ENCODE results near the gene STXBP5. TPM values are rescaled to one million over a fixed set of nuclear protein-coding genes. Genes with fewer than 3 reads are reported as not detected.
A peak's percentile ranks its signal among the peaks of the same experiment; 100 is the strongest.

The STXBP5 gene
- total RNA-seq (2014; rRNA removed; shearing (Covaris generic)), result 37.6 and 39.3 TPM in 2 replicates

DNA sequence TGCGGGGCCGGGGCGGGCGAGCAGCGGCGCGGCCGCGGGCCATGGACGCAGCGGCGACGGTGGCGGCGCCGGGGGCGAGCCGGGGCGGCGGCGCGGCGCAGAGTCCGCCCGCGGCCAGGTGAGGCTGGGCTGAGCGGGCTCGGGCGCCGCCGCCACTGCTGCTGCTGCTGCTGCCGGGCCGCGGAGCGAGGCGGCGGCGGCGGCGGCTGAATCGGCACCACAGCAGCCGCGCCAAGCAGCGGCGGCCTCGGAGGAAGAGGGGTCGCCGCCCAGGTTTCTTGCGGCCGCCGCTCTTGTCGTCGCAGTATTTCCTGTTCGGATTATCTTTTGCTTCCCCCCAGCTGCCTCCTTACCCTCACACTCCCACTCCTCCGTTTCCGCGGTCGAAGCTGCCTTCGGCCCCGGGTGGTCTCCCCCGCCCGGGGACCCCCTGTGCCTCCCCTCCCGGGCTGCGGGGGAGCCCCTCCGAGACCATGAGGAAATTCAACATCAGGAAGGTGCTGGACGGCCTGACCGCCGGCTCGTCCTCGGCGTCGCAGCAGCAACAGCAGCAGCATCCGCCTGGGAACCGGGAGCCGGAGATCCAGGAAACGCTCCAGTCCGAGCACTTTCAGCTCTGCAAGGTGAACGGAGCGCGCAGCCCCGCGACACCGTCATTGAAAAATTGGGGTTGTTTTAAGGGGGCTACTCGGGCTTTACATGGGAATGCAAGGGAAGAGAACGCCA is at the start of gene STXBP5:
Gene STXBP5, plus strand, starts transcription at position 358 of the 726 bp plus-strand sequence. Its CDS starts 116 bp downstream, at position 474.
- peak; percentile 17 for DNase-seq (ENCODE audit: low spot score)

- peak; percentile 61 for DNase-seq (ENCODE audit: low spot score)
Measured at GRCh38 chr6:147154454-147154853, 49.8 kb upstream of the STXBP5 start.

GRCh38 chr6:147156218-147156617 is 48.0 kb upstream of the STXBP5 start:
- no peak for DNase-seq (ENCODE audit: low spot score)

DNA sequence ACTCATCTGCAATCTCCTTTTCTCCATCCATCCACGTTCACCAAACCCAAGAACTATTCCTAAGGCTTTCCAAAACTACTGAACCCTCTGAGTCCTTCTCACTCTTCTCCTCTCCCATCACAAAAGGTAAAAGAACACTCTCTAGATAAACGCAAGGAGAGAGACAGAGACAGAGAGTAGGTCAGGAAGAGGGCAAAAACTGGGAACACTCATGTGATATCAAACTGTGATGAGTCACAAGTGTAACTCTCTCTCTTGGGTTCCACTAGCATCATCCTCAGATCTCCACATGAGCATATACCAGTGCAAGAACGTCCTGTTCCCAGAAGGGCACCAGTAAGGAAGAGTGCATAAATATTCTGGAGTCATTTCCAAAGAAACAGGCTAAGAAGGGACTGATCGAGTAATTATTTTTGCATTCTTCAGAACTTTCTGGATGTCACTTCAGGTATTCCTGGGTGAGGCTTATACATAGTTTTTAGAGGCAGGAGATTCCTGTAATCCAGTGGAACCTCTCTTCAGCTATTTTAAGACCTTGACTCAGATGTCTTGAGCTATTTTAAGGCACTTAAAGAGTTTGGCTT is 47.3 kb upstream of the STXBP5 start:
- peak; percentile 41 for DNase-seq (ENCODE audit: low spot score)

- no peak for DNase-seq (ENCODE audit: low spot score)
Measured at GRCh38 chr6:147157930-147158329, 46.3 kb upstream of the STXBP5 start.

DNA sequence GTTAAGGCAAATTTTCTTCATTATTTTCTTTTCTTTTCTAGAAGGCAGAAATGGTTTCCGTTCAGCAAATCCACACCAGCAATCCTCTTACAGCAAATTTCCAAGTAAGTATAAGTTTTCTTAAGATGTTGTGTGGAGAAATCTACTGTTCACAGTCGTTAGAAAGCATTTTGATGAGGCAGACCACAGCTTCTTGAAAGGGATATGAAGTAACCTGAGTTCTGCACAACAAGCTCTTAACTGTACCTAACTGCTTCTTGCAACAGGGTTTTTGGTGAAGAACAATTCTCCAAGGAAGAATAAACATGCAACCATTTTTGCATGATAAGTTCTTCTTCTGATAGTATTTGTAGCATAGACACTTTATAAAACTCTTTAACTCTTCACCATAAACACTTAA is 45.3 kb upstream of the STXBP5 start:
- DNase-seq (ENCODE audit: low spot score), result no peak

GRCh38 chr6:147159536-147160374 is 44.5 kb upstream of the STXBP5 start:
- DNase-seq (ENCODE audit: low spot score), result no peak

GRCh38 chr6:147160593-147160992 is 43.6 kb upstream of the STXBP5 start:
- DNase-seq (ENCODE audit: low spot score), result no peak

DNA sequence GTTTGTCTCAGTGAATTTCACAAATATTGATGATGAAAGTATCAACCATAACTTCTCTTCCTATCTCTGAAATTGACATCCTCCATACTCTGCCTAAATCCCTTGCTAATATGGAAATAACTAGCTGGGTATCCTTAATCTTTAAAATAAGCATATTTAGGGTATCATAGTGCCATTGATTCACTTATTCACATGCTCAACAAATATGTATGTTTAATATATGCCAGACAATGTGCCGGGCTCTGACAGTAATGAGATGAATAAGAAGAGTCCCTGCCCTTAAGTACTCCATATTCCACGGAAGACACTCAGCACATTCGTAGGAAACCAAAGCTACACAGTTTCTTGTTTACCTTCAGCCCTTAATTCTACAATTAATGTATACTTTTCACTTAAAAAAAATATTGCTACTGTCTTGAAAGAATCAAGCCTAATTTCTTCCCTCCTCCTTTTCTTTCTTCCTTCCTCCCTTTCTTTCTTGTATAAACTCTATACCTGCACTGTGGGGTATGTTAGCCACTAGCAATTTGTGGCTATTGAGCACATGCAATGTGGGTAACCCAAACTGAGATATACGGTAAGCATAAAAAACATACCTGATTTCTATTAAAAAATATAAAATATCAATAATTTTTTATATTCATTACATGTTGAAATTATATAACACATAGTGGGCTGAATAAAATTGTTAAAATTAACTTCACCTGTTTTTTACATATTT is 42.8 kb upstream of the STXBP5 start:
- DNase-seq (ENCODE audit: low spot score), result no peak

- no peak for DNase-seq (ENCODE audit: low spot score)
Measured at GRCh38 chr6:147161974-147162495, 42.2 kb upstream of the STXBP5 start.

DNA sequence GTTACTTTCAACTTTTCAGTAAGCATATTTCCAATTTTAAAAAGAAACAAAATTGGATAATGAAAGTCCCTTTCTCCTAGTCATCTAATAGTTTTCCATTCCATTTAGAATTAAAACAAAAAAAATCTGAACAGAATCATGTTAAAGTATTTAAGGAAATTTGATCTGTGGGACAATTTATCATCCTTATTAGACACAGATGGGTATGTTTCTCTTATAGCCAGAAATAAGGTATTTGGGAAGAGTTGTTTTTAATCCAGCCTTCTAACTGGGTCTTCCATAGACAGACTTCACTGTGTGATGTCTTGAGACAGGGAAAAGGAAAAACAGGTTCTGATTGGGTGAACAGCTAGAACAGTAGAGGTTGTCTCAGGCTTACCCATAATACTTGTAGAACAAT is 39.5 kb upstream of the STXBP5 start:
- DNase-seq (ENCODE audit: low spot score), result no peak

GRCh38 chr6:147166360-147166944 is 37.8 kb upstream of the STXBP5 start:
- DNase-seq (ENCODE audit: low spot score), result peak; percentile 23

DNA sequence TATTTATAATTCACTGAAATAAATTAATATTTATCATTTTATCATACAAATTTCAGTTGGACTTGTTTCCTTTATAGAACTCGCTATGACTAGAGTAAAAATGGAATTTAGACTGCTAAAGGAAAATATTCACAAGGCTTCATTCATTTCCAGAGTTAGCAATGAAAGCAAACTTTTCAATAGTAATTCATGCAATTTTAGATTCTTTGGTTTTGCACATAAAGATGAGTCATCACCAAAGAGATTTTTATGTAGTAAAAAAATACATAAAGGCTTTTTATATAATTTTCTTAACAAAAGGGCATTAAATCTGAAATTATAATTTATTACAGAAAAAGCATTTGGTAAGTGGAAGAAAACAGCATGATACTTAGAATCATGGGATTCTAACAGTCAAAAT is 37.2 kb upstream of the STXBP5 start:
- DNase-seq (ENCODE audit: low spot score), result no peak

- no peak for DNase-seq (ENCODE audit: low spot score)
Measured at GRCh38 chr6:147167576-147168461, 36.4 kb upstream of the STXBP5 start.

- DNase-seq (ENCODE audit: low spot score), result no peak
Measured at GRCh38 chr6:147169529-147169928, 34.7 kb upstream of the STXBP5 start.

DNA sequence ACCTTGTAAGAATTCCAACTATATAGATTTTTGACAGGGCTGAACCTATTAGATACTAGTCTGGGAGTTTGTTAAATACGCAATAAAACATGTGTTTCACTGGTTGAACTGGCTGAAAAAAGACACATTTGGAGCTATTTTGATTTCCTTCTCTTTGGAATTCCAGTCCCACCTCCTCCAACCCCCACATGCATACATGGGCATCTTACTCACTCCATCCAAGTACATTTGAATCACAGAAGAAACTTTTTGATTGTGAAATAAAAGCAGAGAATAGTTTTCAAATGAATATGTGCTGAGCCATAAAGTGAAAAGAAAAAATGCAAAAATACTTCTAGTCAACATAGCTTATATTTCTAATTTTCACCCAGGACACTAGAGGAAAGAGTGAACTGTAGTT is 33.9 kb upstream of the STXBP5 start:
- DNase-seq (ENCODE audit: low spot score), result peak; percentile 31

DNA sequence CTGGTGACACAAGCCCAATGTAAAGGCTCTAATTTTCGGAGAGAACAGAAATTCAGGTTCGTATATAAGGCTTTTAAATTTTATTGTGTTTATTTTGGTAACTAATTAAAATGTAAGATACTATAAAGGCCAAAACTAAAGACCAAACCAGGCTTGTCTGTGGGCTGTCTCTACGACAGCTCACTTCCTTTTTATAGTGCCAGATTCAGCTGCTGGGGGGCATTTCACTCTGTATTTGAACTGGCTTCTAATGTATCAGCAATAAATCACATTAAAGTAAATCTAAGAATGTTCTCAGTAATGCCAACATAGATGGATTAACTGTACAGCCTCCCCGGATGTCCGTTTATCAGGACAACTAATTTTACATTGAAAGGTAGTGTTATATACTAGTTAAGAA is 31.1 kb upstream of the STXBP5 start:
- DNase-seq (ENCODE audit: low spot score), result no peak

DNA sequence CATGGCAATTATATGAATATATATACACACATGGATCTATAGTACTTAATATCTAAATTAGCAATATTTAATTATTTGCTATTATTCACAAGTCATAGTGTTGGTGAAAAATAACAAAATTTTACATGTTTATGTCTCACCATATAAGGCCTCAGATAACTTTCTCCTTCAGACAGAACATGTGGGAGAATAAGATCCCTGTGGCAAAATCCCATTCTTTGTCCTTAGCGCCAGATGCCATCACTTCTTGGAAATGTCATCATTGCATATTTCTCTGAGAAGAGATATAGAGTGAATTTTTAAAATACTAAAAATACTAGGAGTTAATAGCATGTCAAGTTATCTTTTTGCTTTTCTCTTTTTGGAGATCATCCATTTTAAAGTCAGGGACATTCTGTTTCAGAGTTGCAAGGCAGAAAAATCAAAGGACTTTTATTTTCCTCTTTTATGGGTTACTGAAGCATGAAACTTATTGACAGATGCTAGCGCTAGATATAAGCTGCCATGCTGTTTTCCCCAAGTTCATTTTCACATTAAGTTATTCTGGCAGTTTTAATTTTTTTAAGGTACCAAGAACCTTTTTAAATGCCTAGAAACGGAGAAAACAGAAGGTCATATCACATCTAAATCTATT is 30.4 kb upstream of the STXBP5 start:
- no peak for DNase-seq (ENCODE audit: low spot score)

GRCh38 chr6:147176795-147177194 is 27.4 kb upstream of the STXBP5 start:
- DNase-seq (ENCODE audit: low spot score), result no peak

- DNase-seq (ENCODE audit: low spot score), result peak; percentile 11
Measured at GRCh38 chr6:147177286-147177685, 26.9 kb upstream of the STXBP5 start.
